Measurements from ENCODE around the gene MYO5C.
A peak's percentile ranks its signal among the peaks of the same experiment; 100 is the strongest.

Gene MYO5C

GRCh38 chr15:52179278-52180195, 116.1 kb downstream of the MYO5C start:
- Histone ChIP-seq H3K79me1 (replicated peaks; ENCODE audit: low read length, poor library complexity, severe bottlenecking) (peaks cover 20% of the 10 kb centered on the region), H3K27ac (ENCODE audit: low read length, poor library complexity, severe bottlenecking) (peak overlapping the region; percentile 77), H3K4me1 (ENCODE audit: control insufficient read depth, insufficient read depth, low read depth, low read length) (peaks cover 3% of the 10 kb centered on the region), H3K36me3 (ENCODE audit: control insufficient read depth in 1 of 2, insufficient read depth in 2 of 2, low read depth in 1 of 2, low read length in 2 of 2) (peaks cover 0 to 3% of the 10 kb centered on the region in 2 experiments), H2AFZ (ENCODE audit: low read depth, low read length) (peak overlapping the region; percentile 97), H3K4ac (ENCODE audit: low read depth in 1 of 2, low read length in 2 of 2) (peak overlapping the region in 1 of 2 experiments; percentile 98), H3K14ac (ENCODE audit: low read length in 2 of 2) (peak overlapping the region in 1 of 2 experiments; percentile 99), H4K8ac (ENCODE audit: low read length) (peak overlapping the region; percentile 86), H2AK5ac (ENCODE audit: low read length, severe bottlenecking) (no peak overlapping the region), H3K9ac (ENCODE audit: low read length) (peak overlapping the region; percentile 98), H2BK120ac (ENCODE audit: low read depth, low read length) (peak overlapping the region; percentile 69), H2BK12ac (ENCODE audit: low read length in 2 of 2) (peak overlapping the region in 1 of 2 experiments; percentile 96), H3K27me3 (ENCODE audit: control insufficient read depth in 1 of 2, insufficient read depth in 1 of 2, low read length in 2 of 2) (no peaks in the 10 kb centered on the region), H4K91ac (ENCODE audit: low read length) (peak overlapping the region; percentile 83), H3K4me3 (ENCODE audit: insufficient read depth in 1 of 2, low read depth in 1 of 2, low read length in 2 of 2) (peak overlapping the region; percentile 94 to 99), H3K23ac (ENCODE audit: low read length in 2 of 2) (peak overlapping the region in 1 of 2 experiments; percentile 98), H3K4me2 (ENCODE audit: low read length, poor library complexity, severe bottlenecking) (peak overlapping the region; percentile 84), H3K9me3 (ENCODE audit: control insufficient read depth, low read length) (no peaks in the 10 kb centered on the region), H2BK5ac (ENCODE audit: low read depth, low read length, poor library complexity, severe bottlenecking) (peak overlapping the region; percentile 59), H3K18ac (ENCODE audit: low read depth in 1 of 2, low read length in 2 of 2) (peak overlapping the region; percentile 82 to 100), H2BK15ac (ENCODE audit: low read depth, poor library complexity, severe bottlenecking) (peak overlapping the region; percentile 90)
- WGBS, result under 1% methylated on average over 105 of the region's 105 CpGs
- DNase-seq, result peak; percentile 77

- Histone ChIP-seq H2AK5ac (ENCODE audit: low read length, severe bottlenecking) (no peak overlapping the region), H2BK5ac (ENCODE audit: low read depth, low read length, poor library complexity, severe bottlenecking) (no peak overlapping the region), H3K4me3 (ENCODE audit: insufficient read depth in 1 of 2, low read depth in 1 of 2, low read length in 2 of 2) (peak overlapping the region; percentile 2 to 94), H3K36me3 (ENCODE audit: control insufficient read depth in 1 of 2, insufficient read depth in 2 of 2, low read depth in 1 of 2, low read length in 2 of 2) (peaks cover 0 to 3% of the 10 kb centered on the region in 2 experiments), H2AFZ (ENCODE audit: low read depth, low read length) (no peak overlapping the region), H2BK120ac (ENCODE audit: low read depth, low read length) (no peak overlapping the region), H3K23ac (ENCODE audit: low read length in 2 of 2) (peak overlapping the region in 1 of 2 experiments; percentile 48), H2BK12ac (ENCODE audit: low read length in 2 of 2) (no peak overlapping the region), H4K8ac (ENCODE audit: low read length) (peak overlapping the region; percentile 5), H3K27me3 (ENCODE audit: control insufficient read depth in 1 of 2, insufficient read depth in 1 of 2, low read length in 2 of 2) (no peaks in the 10 kb centered on the region), H3K79me1 (replicated peaks; ENCODE audit: low read length, poor library complexity, severe bottlenecking) (peaks cover 26% of the 10 kb centered on the region), H3K18ac (ENCODE audit: low read depth in 1 of 2, low read length in 2 of 2) (no peak overlapping the region), H3K9ac (ENCODE audit: low read length) (peak overlapping the region; percentile 98), H3K27ac (ENCODE audit: low read length, poor library complexity, severe bottlenecking) (peak overlapping the region; percentile 77), H3K14ac (ENCODE audit: low read length in 2 of 2) (peak overlapping the region in 1 of 2 experiments; percentile 71), H3K4me2 (ENCODE audit: low read length, poor library complexity, severe bottlenecking) (peak overlapping the region; percentile 84), H3K4me1 (ENCODE audit: control insufficient read depth, insufficient read depth, low read depth, low read length) (peaks cover 3% of the 10 kb centered on the region), H2BK15ac (ENCODE audit: low read depth, poor library complexity, severe bottlenecking) (no peak overlapping the region), H3K9me3 (ENCODE audit: control insufficient read depth, low read length) (no peaks in the 10 kb centered on the region), H3K4ac (ENCODE audit: low read depth in 1 of 2, low read length in 2 of 2) (peak overlapping the region in 1 of 2 experiments; percentile 60), H4K91ac (ENCODE audit: low read length) (peak overlapping the region; percentile 48)
- 51% methylated on average over 6 of the region's 10 CpGs for WGBS
- DNase-seq, result no peak
Measured at GRCh38 chr15:52178765-52179164, 116.8 kb downstream of the MYO5C start.

- Histone ChIP-seq H2AK5ac (ENCODE audit: low read length, severe bottlenecking) (no peak overlapping the region), H2BK120ac (ENCODE audit: low read depth, low read length) (no peak overlapping the region), H3K23ac (ENCODE audit: low read length in 2 of 2) (no peak overlapping the region), H3K4me3 (ENCODE audit: insufficient read depth in 1 of 2, low read depth in 1 of 2, low read length in 2 of 2) (no peak overlapping the region), H3K9ac (ENCODE audit: low read length) (no peak overlapping the region), H3K79me1 (replicated peaks; ENCODE audit: low read length, poor library complexity, severe bottlenecking) (peaks cover 28% of the 10 kb centered on the region), H3K4me1 (ENCODE audit: control insufficient read depth, insufficient read depth, low read depth, low read length) (no peaks in the 10 kb centered on the region), H3K9me3 (ENCODE audit: control insufficient read depth, low read length) (no peaks in the 10 kb centered on the region), H3K27ac (ENCODE audit: low read length, poor library complexity, severe bottlenecking) (no peak overlapping the region), H3K14ac (ENCODE audit: low read length in 2 of 2) (no peak overlapping the region), H2AFZ (ENCODE audit: low read depth, low read length) (no peak overlapping the region), H2BK12ac (ENCODE audit: low read length in 2 of 2) (no peak overlapping the region), H3K4me2 (ENCODE audit: low read length, poor library complexity, severe bottlenecking) (no peak overlapping the region), H3K18ac (ENCODE audit: low read depth in 1 of 2, low read length in 2 of 2) (no peak overlapping the region), H4K8ac (ENCODE audit: low read length) (no peak overlapping the region), H2BK5ac (ENCODE audit: low read depth, low read length, poor library complexity, severe bottlenecking) (no peak overlapping the region), H2BK15ac (ENCODE audit: low read depth, poor library complexity, severe bottlenecking) (no peak overlapping the region), H4K91ac (ENCODE audit: low read length) (no peak overlapping the region), H3K4ac (ENCODE audit: low read depth in 1 of 2, low read length in 2 of 2) (no peak overlapping the region), H3K36me3 (ENCODE audit: control insufficient read depth in 1 of 2, insufficient read depth in 2 of 2, low read depth in 1 of 2, low read length in 2 of 2) (peaks cover 0 to 3% of the 10 kb centered on the region in 2 experiments), H3K27me3 (ENCODE audit: control insufficient read depth in 1 of 2, insufficient read depth in 1 of 2, low read length in 2 of 2) (no peaks in the 10 kb centered on the region)
- no peak for DNase-seq
- WGBS, result no CpG with 5 or more reads among the region's 2 CpGs
Measured at GRCh38 chr15:52172869-52173268, 122.7 kb downstream of the MYO5C start.

GRCh38 chr15:52171807-52172206, 123.8 kb downstream of the MYO5C start:
- Histone ChIP-seq H3K4me1 (ENCODE audit: control insufficient read depth, insufficient read depth, low read depth, low read length) (no peaks in the 10 kb centered on the region), H3K9ac (ENCODE audit: low read length) (peak overlapping the region; percentile 42), H2BK120ac (ENCODE audit: low read depth, low read length) (no peak overlapping the region), H2AFZ (ENCODE audit: low read depth, low read length) (no peak overlapping the region), H3K27me3 (ENCODE audit: control insufficient read depth in 1 of 2, insufficient read depth in 1 of 2, low read length in 2 of 2) (no peaks in the 10 kb centered on the region), H2BK15ac (ENCODE audit: low read depth, poor library complexity, severe bottlenecking) (no peak overlapping the region), H2AK5ac (ENCODE audit: low read length, severe bottlenecking) (no peak overlapping the region), H4K8ac (ENCODE audit: low read length) (no peak overlapping the region), H3K4me2 (ENCODE audit: low read length, poor library complexity, severe bottlenecking) (no peak overlapping the region), H3K4ac (ENCODE audit: low read depth in 1 of 2, low read length in 2 of 2) (no peak overlapping the region), H2BK12ac (ENCODE audit: low read length in 2 of 2) (no peak overlapping the region), H3K4me3 (ENCODE audit: insufficient read depth in 1 of 2, low read depth in 1 of 2, low read length in 2 of 2) (no peak overlapping the region), H3K23ac (ENCODE audit: low read length in 2 of 2) (no peak overlapping the region), H4K91ac (ENCODE audit: low read length) (no peak overlapping the region), H3K79me1 (replicated peaks; ENCODE audit: low read length, poor library complexity, severe bottlenecking) (peaks cover 22% of the 10 kb centered on the region), H2BK5ac (ENCODE audit: low read depth, low read length, poor library complexity, severe bottlenecking) (no peak overlapping the region), H3K27ac (ENCODE audit: low read length, poor library complexity, severe bottlenecking) (no peak overlapping the region), H3K36me3 (ENCODE audit: control insufficient read depth in 1 of 2, insufficient read depth in 2 of 2, low read depth in 1 of 2, low read length in 2 of 2) (peaks cover 0 to 3% of the 10 kb centered on the region in 2 experiments), H3K18ac (ENCODE audit: low read depth in 1 of 2, low read length in 2 of 2) (no peak overlapping the region), H3K9me3 (ENCODE audit: control insufficient read depth, low read length) (no peaks in the 10 kb centered on the region), H3K14ac (ENCODE audit: low read length in 2 of 2) (no peak overlapping the region)
- WGBS, result 23% methylated on average over 1 of the region's 1 CpG
- DNase-seq, result no peak

Data from mesenchymal stem cell (in vitro differentiated cells and primary cell).